Activated naive CD8-positive, alpha-beta T cell treated with anti-CD3 and anti-CD28 coated beads, Interleukin-2, amount 50 U/mL, for 24 hours (primary cell): ENCODE data around the gene SYNGR4.

Experiments
- ATAC-seq: fragments of 150-1000 bp; cut with Tn5 transposase; one replicate; pipeline ENCODE4 v1.10.0; 2021
- DNase-seq: peaks from one replicate; pipeline ENCODE4 v3.0.0; 2021
- H3K27ac Mint-ChIP-seq: one replicate; pipeline ENCODE4 v1.8.0; 2021; ENCODE audit warnings: mild to moderate bottlenecking, mixed read lengths
- H3K27me3 Mint-ChIP-seq: one replicate; pipeline ENCODE4 v1.8.0; 2021; ENCODE audit warnings: mixed read lengths
- H3K36me3 Mint-ChIP-seq: one replicate; pipeline ENCODE4 v1.8.0; 2021; ENCODE audit warnings: low read depth, mixed read lengths
- H3K4me1 Mint-ChIP-seq: one replicate; pipeline ENCODE4 v1.8.0; 2021; ENCODE audit warnings: mixed read lengths
- H3K4me3 Mint-ChIP-seq: one replicate; pipeline ENCODE4 v1.8.0; 2021; ENCODE audit warnings: mild to moderate bottlenecking, moderate library complexity, mixed read lengths
- H3K9me3 Mint-ChIP-seq: one replicate; pipeline ENCODE4 v1.8.0; 2021; ENCODE audit warnings: mixed read lengths

SYNGR4 gene

GRCh38 chr19:48332662-48333466, 31.3 kb upstream of the SYNGR4 start:
- Mint-ChIP-seq H3K27ac (peak overlapping the region; percentile 97), H3K4me3 (peak overlapping the region; percentile 89), H3K27me3 (no peaks in the 10 kb centered on the region), H3K9me3 (no peaks in the 10 kb centered on the region), H3K36me3 (peaks cover 32% of the 10 kb centered on the region), H3K4me1 (peaks cover 54% of the 10 kb centered on the region)
- DNase-seq (peak; percentile 88), ATAC-seq (peak; percentile 60)

- Mint-ChIP-seq H3K4me3 (peak overlapping the region; percentile 89), H3K4me1 (peaks cover 49% of the 10 kb centered on the region), H3K27me3 (no peaks in the 10 kb centered on the region), H3K36me3 (peaks cover 24% of the 10 kb centered on the region), H3K27ac (peak overlapping the region; percentile 97), H3K9me3 (no peaks in the 10 kb centered on the region)
- ATAC-seq (peak; percentile 81), DNase-seq (peak; percentile 93)
Observed at GRCh38 chr19:48333467-48334384, 30.4 kb upstream of the SYNGR4 start.

GRCh38 chr19:48338253-48338755, 25.9 kb upstream of the SYNGR4 start:
- Mint-ChIP-seq H3K4me1 (peaks cover 11% of the 10 kb centered on the region), H3K4me3 (no peak overlapping the region), H3K27ac (no peak overlapping the region), H3K36me3 (no peaks in the 10 kb centered on the region), H3K27me3 (no peaks in the 10 kb centered on the region), H3K9me3 (no peaks in the 10 kb centered on the region)
- DNase-seq: no peak
- no peak for ATAC-seq

GRCh38 chr19:48338802-48339503, 25.2 kb upstream of the SYNGR4 start:
- H3K4me3 Mint-ChIP-seq: no peak overlapping the region
- H3K27ac Mint-ChIP-seq: no peak overlapping the region
- no peak for DNase-seq

GRCh38 chr19:48340995-48341394, 23.2 kb upstream of the SYNGR4 start:
- H3K27me3 Mint-ChIP-seq: no peaks in the 10 kb centered on the region

More at GRCh38 chr19:48338802-48339503, 25.2 kb upstream of the SYNGR4 start:
- no peaks in the 10 kb centered on the region for H3K36me3 Mint-ChIP-seq
- peaks cover 6% of the 10 kb centered on the region for H3K4me1 Mint-ChIP-seq
- no peaks in the 10 kb centered on the region for H3K9me3 Mint-ChIP-seq
- ATAC-seq: no peak
- H3K27me3 Mint-ChIP-seq: no peaks in the 10 kb centered on the region

GRCh38 chr19:48341515-48342413, 22.4 kb upstream of the SYNGR4 start:
- Mint-ChIP-seq H3K27ac (no peak overlapping the region), H3K36me3 (no peaks in the 10 kb centered on the region), H3K9me3 (no peaks in the 10 kb centered on the region), H3K4me1 (no peaks in the 10 kb centered on the region), H3K27me3 (no peaks in the 10 kb centered on the region), H3K4me3 (no peak overlapping the region)
- ATAC-seq (no peak), DNase-seq (no peak)

More at GRCh38 chr19:48340995-48341394, 23.2 kb upstream of the SYNGR4 start:
- H3K27ac Mint-ChIP-seq: no peak overlapping the region
- no peak for ATAC-seq
- no peaks in the 10 kb centered on the region for H3K36me3 Mint-ChIP-seq
- H3K4me1 Mint-ChIP-seq: no peaks in the 10 kb centered on the region
- no peak for DNase-seq
- no peaks in the 10 kb centered on the region for H3K9me3 Mint-ChIP-seq
- no peak overlapping the region for H3K4me3 Mint-ChIP-seq

GRCh38 chr19:48342414-48342738, 21.8 kb upstream of the SYNGR4 start:
- Mint-ChIP-seq H3K36me3 (no peaks in the 10 kb centered on the region), H3K27ac (no peak overlapping the region), H3K4me3 (no peak overlapping the region), H3K27me3 (no peaks in the 10 kb centered on the region), H3K4me1 (no peaks in the 10 kb centered on the region), H3K9me3 (no peaks in the 10 kb centered on the region)
- ATAC-seq (no peak), DNase-seq (no peak)

- Mint-ChIP-seq H3K4me1 (no peaks in the 10 kb centered on the region), H3K4me3 (no peak overlapping the region), H3K27ac (no peak overlapping the region), H3K9me3 (no peaks in the 10 kb centered on the region), H3K36me3 (no peaks in the 10 kb centered on the region), H3K27me3 (no peaks in the 10 kb centered on the region)
- ATAC-seq: no peak
- no peak for DNase-seq
Observed at GRCh38 chr19:48342841-48343540, 21.2 kb upstream of the SYNGR4 start.

GRCh38 chr19:48344892-48345291, 19.3 kb upstream of the SYNGR4 start:
- no peaks in the 10 kb centered on the region for H3K36me3 Mint-ChIP-seq
- DNase-seq (no peak), ATAC-seq (no peak)
- no peak overlapping the region for H3K4me3 Mint-ChIP-seq
- H3K27me3 Mint-ChIP-seq: no peaks in the 10 kb centered on the region
- H3K4me1 Mint-ChIP-seq: no peaks in the 10 kb centered on the region
- no peaks in the 10 kb centered on the region for H3K9me3 Mint-ChIP-seq
- no peak overlapping the region for H3K27ac Mint-ChIP-seq

- Mint-ChIP-seq H3K4me1 (no peaks in the 10 kb centered on the region), H3K9me3 (no peaks in the 10 kb centered on the region), H3K4me3 (no peak overlapping the region), H3K36me3 (no peaks in the 10 kb centered on the region), H3K27me3 (no peaks in the 10 kb centered on the region), H3K27ac (no peak overlapping the region)
- no peak for DNase-seq
- no peak for ATAC-seq
Observed at GRCh38 chr19:48346191-48346590, 18.0 kb upstream of the SYNGR4 start.

- H3K9me3 Mint-ChIP-seq: no peaks in the 10 kb centered on the region
- DNase-seq (no peak), ATAC-seq (no peak)
- no peaks in the 10 kb centered on the region for H3K4me1 Mint-ChIP-seq
- no peaks in the 10 kb centered on the region for H3K27me3 Mint-ChIP-seq
- no peaks in the 10 kb centered on the region for H3K36me3 Mint-ChIP-seq
- H3K27ac Mint-ChIP-seq: no peak overlapping the region
- H3K4me3 Mint-ChIP-seq: no peak overlapping the region
Observed at GRCh38 chr19:48348045-48348444, 16.1 kb upstream of the SYNGR4 start.

GRCh38 chr19:48348737-48349136, 15.4 kb upstream of the SYNGR4 start:
- no peaks in the 10 kb centered on the region for H3K36me3 Mint-ChIP-seq
- DNase-seq (no peak), ATAC-seq (no peak)
- no peaks in the 10 kb centered on the region for H3K9me3 Mint-ChIP-seq
- no peak overlapping the region for H3K27ac Mint-ChIP-seq
- H3K4me3 Mint-ChIP-seq: no peak overlapping the region
- no peaks in the 10 kb centered on the region for H3K4me1 Mint-ChIP-seq
- no peaks in the 10 kb centered on the region for H3K27me3 Mint-ChIP-seq

- ATAC-seq (no peak), DNase-seq (no peak)
- H3K4me3 Mint-ChIP-seq: no peak overlapping the region
- H3K4me1 Mint-ChIP-seq: no peaks in the 10 kb centered on the region
- H3K27ac Mint-ChIP-seq: no peak overlapping the region
- no peaks in the 10 kb centered on the region for H3K36me3 Mint-ChIP-seq
- H3K27me3 Mint-ChIP-seq: no peaks in the 10 kb centered on the region
- no peaks in the 10 kb centered on the region for H3K9me3 Mint-ChIP-seq
Observed at GRCh38 chr19:48350856-48351255, 13.3 kb upstream of the SYNGR4 start.
